Putamen (tissue), 1 donor: Measurements from ENCODE around the gene SLC35B1.
"Not testable (repeated sequence)": the region's sequence is repeated elsewhere in the genome, so short reads cannot be mapped to it uniquely, and the experiment has no call there.

Experiments used
- DNase-seq: peaks from one replicate; pipeline ENCODE4 v3.0.0-alpha.2; 2016; ENCODE audit warnings: low spot score

The SLC35B1 gene

GRCh38 chr17:49734515-49735490 is 27.0 kb upstream of the SLC35B1 start:
- no peak for DNase-seq

GRCh38 chr17:49731435-49731831 is 23.7 kb upstream of the SLC35B1 start:
- no peak for DNase-seq

DNA sequence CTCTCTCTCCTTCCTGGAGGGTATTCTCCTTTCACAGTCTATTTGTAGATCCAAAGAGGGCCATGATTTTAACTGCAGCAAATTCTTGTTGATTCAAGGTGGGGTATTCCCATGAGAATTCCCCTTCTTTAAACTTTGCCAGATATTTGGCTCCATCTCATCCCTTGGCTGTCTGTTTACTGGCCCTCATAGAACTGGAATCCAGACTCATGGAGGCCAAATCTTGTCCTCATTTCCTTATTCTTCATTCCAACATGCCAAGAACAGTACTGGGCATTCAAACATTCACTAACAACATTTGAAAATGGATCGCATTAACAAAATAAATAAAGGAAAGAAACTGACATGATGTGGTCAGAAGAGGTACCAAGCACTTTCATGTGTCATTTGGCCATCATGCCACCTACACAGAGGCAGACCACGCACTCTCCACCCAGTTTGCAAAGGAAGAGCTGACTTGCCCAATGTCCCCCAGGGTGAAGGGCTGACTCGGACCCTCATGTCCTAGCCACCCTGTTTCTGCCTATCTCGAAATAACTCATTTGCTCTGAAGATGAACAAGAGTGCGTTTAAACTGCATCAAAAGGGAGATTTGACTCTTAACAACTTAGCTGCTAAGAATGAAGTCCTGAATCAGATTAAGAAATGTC is 23.1 kb upstream of the SLC35B1 start:
- no peak for DNase-seq

GRCh38 chr17:49730078-49730784 is 22.5 kb upstream of the SLC35B1 start:
- DNase-seq = peak; percentile 62

DNA sequence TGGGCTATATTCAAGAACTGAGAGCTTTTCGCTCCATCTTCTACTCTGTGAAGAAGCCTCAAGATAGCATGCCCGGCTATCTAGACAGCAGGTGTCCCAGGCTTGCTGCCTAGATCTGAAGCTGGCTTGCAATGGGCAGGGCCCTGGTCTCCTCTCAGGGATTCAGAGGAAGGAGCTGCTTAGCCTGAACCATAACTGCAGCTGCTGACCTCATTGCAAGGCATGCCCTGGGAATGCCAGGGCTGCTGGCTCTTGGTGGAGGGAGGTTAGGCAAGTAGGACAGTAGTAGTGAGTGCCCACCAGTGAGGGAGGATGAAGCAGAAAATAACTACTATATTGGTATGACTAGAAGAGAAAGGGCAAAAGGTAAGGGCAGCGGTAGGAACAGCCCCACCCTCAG is 21.3 kb upstream of the SLC35B1 start:
- DNase-seq = no peak

GRCh38 chr17:49728425-49728824 is 20.7 kb upstream of the SLC35B1 start:
- no peak for DNase-seq

DNA sequence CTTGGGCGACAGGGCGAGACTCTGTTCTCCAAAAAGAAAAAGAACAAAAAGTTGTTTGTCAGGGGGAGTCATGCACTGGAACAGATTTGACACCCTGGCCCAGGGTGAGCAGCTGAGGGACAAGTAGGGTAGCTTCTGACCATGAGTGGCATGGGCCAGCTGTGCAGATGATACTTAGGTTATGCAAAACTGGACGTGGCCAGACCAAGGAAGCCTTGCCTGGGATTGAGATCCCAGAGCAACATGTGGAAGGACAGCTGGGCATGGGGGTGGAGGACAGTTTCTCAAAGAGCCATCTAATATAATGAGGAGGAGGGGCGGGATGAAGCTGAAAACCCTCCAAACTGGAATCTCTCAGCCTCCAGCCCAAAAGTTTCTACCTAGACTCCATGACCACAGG is 19.6 kb upstream of the SLC35B1 start:
- DNase-seq = no peak

- no peak for DNase-seq
These were observed 17.8 kb upstream of the SLC35B1 start for GRCh38 chr17:49725452-49726130.

DNA sequence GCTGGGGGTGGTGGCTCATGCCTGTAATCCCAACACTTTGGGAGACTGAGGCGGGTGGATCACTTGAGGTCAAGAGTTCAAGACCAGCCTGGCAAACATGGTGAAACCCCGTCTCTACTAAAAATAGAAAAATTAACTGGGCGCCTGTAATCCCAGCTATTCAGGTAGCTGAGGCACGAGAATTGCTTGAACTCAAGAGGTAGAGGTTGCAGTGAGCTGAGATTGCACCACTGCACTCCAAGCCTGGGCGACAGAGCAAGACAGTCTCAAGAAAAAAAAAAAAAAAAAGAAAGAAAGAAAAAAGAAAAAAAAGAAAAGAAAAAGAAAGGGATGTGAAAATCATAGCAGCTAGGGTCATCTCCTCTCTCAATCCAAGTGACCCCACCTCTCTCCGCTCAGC is 16.8 kb upstream of the SLC35B1 start:
- DNase-seq = not testable (repeated sequence)

DNA sequence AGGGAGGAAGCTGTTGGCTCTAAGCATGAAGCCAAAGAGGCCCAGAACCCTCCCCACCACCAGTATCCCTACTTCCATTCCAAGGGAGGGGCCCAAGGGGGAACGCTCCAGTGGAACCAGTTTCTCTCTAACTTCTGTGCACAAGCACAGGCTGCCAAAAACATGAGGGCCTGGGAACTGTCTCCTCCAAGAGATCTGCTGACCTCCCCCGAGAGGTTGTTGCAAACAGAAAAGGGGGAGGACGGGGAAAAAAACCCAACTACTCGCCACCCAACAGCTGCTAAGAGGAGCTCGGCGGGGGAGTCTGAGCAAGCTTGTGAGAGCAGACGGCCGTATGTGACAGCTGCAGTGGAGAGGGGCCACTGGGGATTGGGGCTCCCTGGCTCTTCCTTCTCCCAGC is 15.7 kb upstream of the SLC35B1 start:
- DNase-seq = no peak

DNA sequence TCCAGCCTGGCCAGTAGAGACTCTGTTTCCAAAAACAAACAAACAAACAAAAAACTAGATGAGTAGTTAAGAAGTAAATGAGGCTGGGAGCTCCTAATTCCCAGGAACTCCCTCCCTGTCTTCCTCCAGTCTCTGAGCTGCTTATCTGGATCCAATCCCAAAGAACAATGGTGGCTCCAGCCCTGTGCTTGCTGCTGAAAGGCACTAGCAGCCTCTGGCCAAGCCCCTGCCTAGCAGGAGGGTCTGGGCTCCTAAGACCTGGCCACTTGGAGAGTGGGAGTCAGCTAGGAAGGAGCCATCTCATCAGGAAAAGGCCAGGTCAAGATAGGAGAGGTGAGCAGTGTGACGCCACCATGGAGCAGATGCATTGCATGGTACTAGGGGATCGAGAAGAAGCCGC is 14.3 kb upstream of the SLC35B1 start:
- no peak for DNase-seq

GRCh38 chr17:49717371-49717861 is 9.7 kb upstream of the SLC35B1 start:
- no peak for DNase-seq

- DNase-seq = no peak
These were observed 9.1 kb upstream of the SLC35B1 start for GRCh38 chr17:49716668-49717364.

DNA sequence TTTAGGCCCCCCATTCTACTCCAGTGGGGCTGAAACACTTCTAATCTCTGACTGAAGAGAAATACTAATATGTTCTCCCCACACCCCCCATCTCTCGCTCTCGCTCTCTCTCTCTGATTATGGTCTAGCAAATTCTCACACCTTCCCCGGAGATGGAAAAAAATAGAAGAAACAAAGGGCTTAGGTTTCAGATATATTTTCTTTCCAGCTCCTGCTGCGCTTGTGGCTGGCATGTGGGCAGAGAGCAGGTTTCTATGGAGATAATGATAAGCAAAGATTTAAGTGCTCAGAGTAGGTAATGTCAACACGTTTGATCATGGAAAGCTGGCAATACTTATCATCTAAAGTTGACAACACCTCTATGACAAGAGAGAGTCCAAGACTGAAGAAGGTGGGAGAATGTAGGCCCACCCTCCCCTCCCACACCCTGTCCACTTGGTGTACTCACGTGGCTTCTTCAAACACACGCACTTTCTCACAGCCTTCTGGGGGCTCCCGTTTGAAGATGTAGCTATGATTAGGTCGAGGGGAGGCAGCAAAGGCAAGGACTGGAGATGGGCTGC is 8.0 kb upstream of the SLC35B1 start:
- DNase-seq = peak; percentile 50

- DNase-seq = no peak
These were observed 7.5 kb upstream of the SLC35B1 start for GRCh38 chr17:49715216-49715615.

GRCh38 chr17:49708515-49709183 is 885 bp upstream of the SLC35B1 start:
- no peak for DNase-seq

DNA sequence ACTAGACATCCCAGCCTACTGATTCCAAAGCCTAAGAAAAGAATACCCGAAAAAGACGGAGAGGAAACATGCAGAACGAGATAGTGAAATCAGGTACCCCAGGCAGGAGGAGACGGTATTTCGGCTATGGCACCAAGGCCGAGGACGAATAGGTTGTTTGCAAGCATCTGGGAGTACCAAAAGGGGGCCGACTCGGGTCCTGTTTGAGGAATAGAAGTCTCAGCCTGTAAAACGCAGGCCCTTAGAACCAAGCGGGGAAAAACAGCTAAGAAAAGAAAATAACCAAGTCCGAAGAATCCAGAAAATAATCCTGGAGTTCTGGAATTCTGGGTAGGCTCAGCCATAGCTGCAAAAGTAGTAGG is 537 bp downstream of the SLC35B1 start:
- DNase-seq = no peak

- no peak for DNase-seq
These were observed 2.5 kb downstream of the SLC35B1 start for GRCh38 chr17:49705254-49705653.

DNA sequence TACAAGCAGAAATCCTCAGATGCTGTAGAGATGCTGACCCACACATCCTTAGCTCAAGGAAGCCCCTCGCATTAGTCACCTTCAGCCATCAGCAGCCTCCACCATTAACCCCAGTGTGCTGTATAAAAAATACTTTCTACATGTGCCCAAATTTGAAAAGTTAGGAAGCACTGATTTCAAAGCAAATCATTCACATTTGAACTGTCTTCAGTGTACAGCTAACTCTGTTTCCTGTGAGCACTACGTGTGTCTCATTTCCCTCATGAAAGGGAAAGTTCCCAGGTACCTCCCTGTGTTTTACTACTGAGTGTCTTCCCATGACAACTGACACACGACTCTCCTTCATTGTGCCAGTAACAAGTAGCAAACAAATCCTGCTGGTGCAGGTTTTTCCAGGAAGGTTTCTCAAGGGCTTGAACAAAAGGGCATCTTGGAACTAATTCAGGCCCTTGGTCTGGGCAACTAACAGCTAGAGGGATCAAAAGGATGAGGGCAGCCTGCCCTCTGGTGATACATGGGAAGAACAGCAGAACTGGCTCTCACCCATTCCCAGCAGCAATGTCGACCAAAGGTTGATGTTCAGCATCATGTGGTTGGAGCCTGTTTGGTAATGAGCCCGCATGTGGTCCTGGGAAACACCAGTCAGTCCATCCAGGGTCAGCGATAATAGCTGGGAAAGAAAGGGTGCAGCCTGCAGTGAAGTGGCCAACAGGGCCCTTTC is 4.0 kb downstream of the SLC35B1 start:
- peak; percentile 31 for DNase-seq

GRCh38 chr17:49700960-49701359 is 6.8 kb downstream of the SLC35B1 start:
- peak; percentile 56 for DNase-seq
